Measurements from ENCODE around the gene SOST. TPM values are rescaled to one million over a fixed set of nuclear protein-coding genes. Genes with fewer than 3 reads are reported as not detected.

Gene SOST
- total RNA-seq, 2 donors from 2014 or later, result not detected

DNA sequence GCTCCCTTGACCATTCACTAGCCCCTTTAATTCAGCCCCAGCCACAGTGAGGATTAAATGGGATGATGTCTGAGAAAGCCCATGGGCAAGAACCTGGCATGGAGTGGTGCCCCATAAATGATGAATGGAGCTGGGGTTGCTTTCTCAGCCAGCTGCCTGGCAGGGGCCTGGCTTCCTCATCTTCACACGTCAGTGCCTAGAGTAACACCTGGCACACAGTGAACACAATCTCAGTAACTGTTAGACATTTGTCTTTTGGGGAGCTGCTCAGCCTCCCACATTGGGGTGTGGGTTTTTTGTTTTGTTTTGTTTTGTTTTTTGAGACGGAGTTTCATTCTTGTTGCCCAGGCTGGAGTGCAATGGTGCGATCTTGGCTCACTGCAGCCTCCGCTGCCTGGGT is 49.4 kb downstream of the SOST start:
- Histone ChIP-seq H3K4me3 (no peak overlapping the region), H3K9me3 (no peaks in the 10 kb centered on the region), H3K36me3 (no peaks in the 10 kb centered on the region), H3K4me1 (peaks cover 5% of the 10 kb centered on the region), H3K27me3 (peaks cover 4% of the 10 kb centered on the region), H3K9ac (ENCODE audit: low read depth in 2 of 2, low read length in 2 of 2) (no peak overlapping the region), H3K27ac (no peak overlapping the region)
- TF ChIP-seq CTCF (IDR thresholded peaks at IDR 0.05), result no peak
- no peak for DNase-seq
- intact Hi-C loops (cut with DNase I), result no loop called here

DNA sequence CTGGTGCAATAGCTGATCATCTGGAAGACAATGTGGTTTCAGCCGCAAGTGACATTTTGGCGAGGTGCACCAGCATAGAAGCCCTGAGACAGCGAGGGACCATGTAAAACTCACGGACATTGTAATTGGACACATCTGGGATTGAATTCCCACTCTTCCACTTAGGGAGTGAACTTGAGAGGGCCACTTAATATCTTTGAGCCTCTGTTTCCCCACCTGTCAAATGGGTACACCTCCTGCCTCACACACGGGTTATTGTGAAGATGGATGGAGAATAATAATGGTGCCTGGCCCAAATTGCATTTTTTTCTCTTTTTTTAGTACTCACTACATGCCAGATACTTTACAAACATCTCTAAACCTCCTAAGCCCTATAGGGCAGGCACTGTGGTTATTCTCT is 51.4 kb downstream of the SOST start:
- Histone ChIP-seq H3K9me3 (no peaks in the 10 kb centered on the region), H3K27ac (no peak overlapping the region), H3K9ac (ENCODE audit: low read depth in 2 of 2, low read length in 2 of 2) (no peak overlapping the region), H3K27me3 (peaks cover 4% of the 10 kb centered on the region), H3K36me3 (no peaks in the 10 kb centered on the region), H3K4me3 (no peak overlapping the region), H3K4me1 (no peaks in the 10 kb centered on the region)
- no peak for DNase-seq
- TF ChIP-seq CTCF (IDR thresholded peaks at IDR 0.05), result no peak
- intact Hi-C loops (cut with DNase I), result no loop called here

DNA sequence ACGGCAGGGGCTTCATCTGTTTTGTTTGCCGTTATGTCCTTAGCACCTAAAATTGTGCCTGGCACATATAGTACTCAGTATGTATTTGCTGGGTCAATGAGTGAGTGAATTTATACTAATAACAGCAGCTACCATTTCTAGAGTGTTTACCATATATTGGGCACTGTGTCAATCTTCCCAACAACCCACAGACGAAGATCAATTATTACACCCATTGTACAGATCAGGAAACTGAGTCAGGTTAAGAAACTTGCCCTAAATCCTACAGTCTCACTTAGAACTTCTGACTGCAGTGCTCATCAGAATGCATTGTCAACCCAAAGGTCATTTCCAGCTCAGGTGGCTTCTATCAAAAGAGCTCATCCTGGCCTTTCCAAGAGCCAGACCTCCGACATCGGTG is 52.4 kb downstream of the SOST start:
- no peak for TF ChIP-seq CTCF (IDR thresholded peaks at IDR 0.05)
- peaks cover 4% of the 10 kb centered on the region for H3K27me3 ChIP-seq
- H3K9ac ChIP-seq (ENCODE audit: low read depth in 2 of 2, low read length in 2 of 2), result no peak overlapping the region
- H3K36me3 ChIP-seq, result no peaks in the 10 kb centered on the region
- no peak overlapping the region for H3K27ac ChIP-seq
- H3K9me3 ChIP-seq, result no peaks in the 10 kb centered on the region
- H3K4me3 ChIP-seq, result no peak overlapping the region
- H3K4me1 ChIP-seq, result no peaks in the 10 kb centered on the region
- no peak for DNase-seq
- intact Hi-C loops (cut with DNase I), result no loop called here

Other genes with a start within 250 kb of the SOST start
- gene ETV4, start 212.5 kb downstream of the SOST start, total RNA-seq, result 1 to 10 TPM; 1.4 to 9.0 TPM
- gene MEOX1, start 96.9 kb downstream of the SOST start, total RNA-seq, result 1 to 10 TPM in 1 of 2 donors, under 1 TPM in 1; 0.64 to 4.1 TPM
- gene DUSP3, start 20.2 kb upstream of the SOST start, total RNA-seq, result 10 to 100 TPM; 43.4 to 68.7 TPM
- not detected for gene CFAP97D1, start 21.6 kb upstream of the SOST start, total RNA-seq
- gene MPP3, start 74.4 kb upstream of the SOST start, total RNA-seq, result 1 to 10 TPM; 1.9 to 3.1 TPM
- under 1 TPM in 1 of 2 donors, not detected in 1; 0.32 TPM for gene CD300LG, start 88.4 kb upstream of the SOST start, total RNA-seq
- gene MPP2, start 148.7 kb upstream of the SOST start, total RNA-seq, result 1 to 10 TPM; 1.1 to 2.8 TPM
- under 1 TPM in 1 of 2 donors, not detected in 1; 0.49 TPM for gene PPY, start 183.7 kb upstream of the SOST start, total RNA-seq
- 100 to 1,000 TPM in 1 of 2 donors, 10 to 100 TPM in 1; 73.8 to 258 TPM for gene PYY, start 195.1 kb upstream of the SOST start, total RNA-seq
- 10 to 100 TPM in 1 of 2 donors, 1 to 10 TPM in 1; 5.2 to 14.0 TPM for gene NAGS, start 245.8 kb upstream of the SOST start, total RNA-seq

All from colonic mucosa (tissue), 4 donors.